Calu3 (cell line): ENCODE results near the gene BTF3. TPM values are rescaled to one million over a fixed set of nuclear protein-coding genes. Genes with fewer than 3 reads are reported as not detected.

Source experiments
- BruUV-seq: library from RNA; stranded (reverse); fragments of 400-500 nt; replicated peaks from 2 replicates; lab custom pipeline; 2021; lab: Mats Ljungman, UMichigan
- CTCF ChIA-PET: fragments of 300-600 bp; sonication (Branson Sonifier 250); formaldehyde crosslinking; loops from one replicate; lab custom pipeline; 2022; ENCODE audit warnings: antibody characterized with exemption; lab: Charles Lee
- DNase-seq: peaks from one replicate; pipeline ENCODE4 v3.0.0; 2022
- H3K27ac Mint-ChIP-seq: one replicate; pipeline ENCODE4 v1.8.0; 2022; ENCODE audit warnings: mixed read lengths; ENCODE audit not compliant: unreplicated experiment
- H3K27me3 Mint-ChIP-seq: one replicate; pipeline ENCODE4 v1.8.0; 2022; ENCODE audit warnings: mixed read lengths; ENCODE audit not compliant: unreplicated experiment
- H3K36me3 Mint-ChIP-seq: one replicate; pipeline ENCODE4 v1.8.0; 2022; ENCODE audit warnings: mild to moderate bottlenecking, moderate library complexity, mixed read lengths; ENCODE audit not compliant: insufficient read depth, unreplicated experiment
- H3K4me1 Mint-ChIP-seq: one replicate; pipeline ENCODE4 v1.8.0; 2022; ENCODE audit warnings: mild to moderate bottlenecking, low read depth, mixed read lengths; ENCODE audit not compliant: unreplicated experiment
- H3K4me3 Mint-ChIP-seq: one replicate; pipeline ENCODE4 v1.8.0; 2022; ENCODE audit warnings: mild to moderate bottlenecking, low read depth, moderate library complexity, mixed read lengths; ENCODE audit not compliant: unreplicated experiment
- H3K9me3 Mint-ChIP-seq: one replicate; pipeline ENCODE4 v1.8.0; 2022; ENCODE audit warnings: low read depth, mixed read lengths; ENCODE audit not compliant: unreplicated experiment
- intact Hi-C: fragments of 100-400 bp; cut with micrococcal nuclease; formaldehyde crosslinking; loops from one replicate; pipeline ENCODE4 v1.10.0; 2022; ENCODE audit not compliant: unreplicated experiment
- total RNA-seq: library from RNA; stranded (reverse); gene quantifications from 2 replicates; pipeline ENCODE4 v1.2.3, GENCODE V29; 2022
- TF ChIP-seq, protein P1 (sequence below): fragments of 200-600 bp; IDR thresholded peaks from one replicate; pipeline ENCODE4 v1.8.0; 2022; ENCODE audit warnings: antibody characterized with exemption; ENCODE audit not compliant: unreplicated experiment

Gene BTF3
- total RNA-seq, 1 experiment from 2014 or later, result 872 TPM

DNA sequence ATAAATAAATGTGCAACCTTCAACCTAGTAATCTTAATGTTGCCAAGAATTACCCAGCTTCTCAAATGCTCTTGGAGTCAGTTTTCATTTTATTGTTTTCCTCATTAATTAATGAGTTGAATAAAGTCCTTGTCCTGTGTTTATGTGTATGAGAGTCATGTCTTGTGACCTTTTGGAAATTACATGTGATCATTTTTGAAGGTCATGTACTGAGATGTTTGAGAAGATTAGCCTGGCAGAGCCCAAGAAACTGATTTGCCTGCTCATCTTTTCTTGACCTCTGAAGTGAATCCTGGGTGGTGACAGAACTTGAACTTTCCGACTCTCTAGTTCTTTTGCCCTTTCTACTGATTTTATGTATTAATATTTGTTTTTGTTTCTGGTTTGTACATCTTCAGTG is 51.8 kb downstream of the BTF3 start:
- H3K4me3 Mint-ChIP-seq, result no peak overlapping the region
- TF ChIP-seq, protein P1, sequence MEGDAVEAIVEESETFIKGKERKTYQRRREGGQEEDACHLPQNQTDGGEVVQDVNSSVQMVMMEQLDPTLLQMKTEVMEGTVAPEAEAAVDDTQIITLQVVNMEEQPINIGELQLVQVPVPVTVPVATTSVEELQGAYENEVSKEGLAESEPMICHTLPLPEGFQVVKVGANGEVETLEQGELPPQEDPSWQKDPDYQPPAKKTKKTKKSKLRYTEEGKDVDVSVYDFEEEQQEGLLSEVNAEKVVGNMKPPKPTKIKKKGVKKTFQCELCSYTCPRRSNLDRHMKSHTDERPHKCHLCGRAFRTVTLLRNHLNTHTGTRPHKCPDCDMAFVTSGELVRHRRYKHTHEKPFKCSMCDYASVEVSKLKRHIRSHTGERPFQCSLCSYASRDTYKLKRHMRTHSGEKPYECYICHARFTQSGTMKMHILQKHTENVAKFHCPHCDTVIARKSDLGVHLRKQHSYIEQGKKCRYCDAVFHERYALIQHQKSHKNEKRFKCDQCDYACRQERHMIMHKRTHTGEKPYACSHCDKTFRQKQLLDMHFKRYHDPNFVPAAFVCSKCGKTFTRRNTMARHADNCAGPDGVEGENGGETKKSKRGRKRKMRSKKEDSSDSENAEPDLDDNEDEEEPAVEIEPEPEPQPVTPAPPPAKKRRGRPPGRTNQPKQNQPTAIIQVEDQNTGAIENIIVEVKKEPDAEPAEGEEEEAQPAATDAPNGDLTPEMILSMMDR, result no peak
- H3K27me3 Mint-ChIP-seq, result no peaks in the 10 kb centered on the region
- H3K9me3 Mint-ChIP-seq, result no peaks in the 10 kb centered on the region
- no peak for DNase-seq
- CTCF ChIA-PET, result no interaction called here
- intact Hi-C loops, result no loop called here
- no peak overlapping the region for H3K27ac Mint-ChIP-seq
- no TSS peak for BruUV-seq
- H3K4me1 Mint-ChIP-seq, result peaks cover 5% of the 10 kb centered on the region
- no peaks in the 10 kb centered on the region for H3K36me3 Mint-ChIP-seq

DNA sequence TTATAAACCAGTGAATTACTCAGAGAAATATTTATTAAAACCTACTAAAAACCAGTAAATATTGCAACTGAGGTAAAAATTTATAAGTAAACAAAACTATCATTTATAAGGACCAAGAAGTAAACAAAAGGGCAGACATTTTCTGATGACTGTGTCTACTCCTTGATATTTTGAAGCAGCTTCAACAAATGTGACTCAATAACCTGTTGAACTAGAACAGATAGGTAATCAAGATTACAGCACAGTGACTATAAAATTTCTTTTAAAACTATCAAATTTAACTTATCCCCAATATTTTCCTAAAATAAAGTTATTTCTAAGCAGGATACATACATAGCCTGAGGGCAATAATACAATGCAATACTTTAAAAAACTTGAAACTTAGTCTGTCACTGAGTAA is 54.4 kb downstream of the BTF3 start:
- no peak overlapping the region for H3K27ac Mint-ChIP-seq
- DNase-seq, result no peak
- H3K4me1 Mint-ChIP-seq, result no peaks in the 10 kb centered on the region
- no TSS peak for BruUV-seq
- intact Hi-C loops, result no loop called here
- TF ChIP-seq, protein P1, result no peak
- H3K4me3 Mint-ChIP-seq, result no peak overlapping the region
- H3K9me3 Mint-ChIP-seq, result no peaks in the 10 kb centered on the region
- CTCF ChIA-PET, result no interaction called here
- H3K27me3 Mint-ChIP-seq, result no peaks in the 10 kb centered on the region
- no peaks in the 10 kb centered on the region for H3K36me3 Mint-ChIP-seq

Other genes with a start within 250 kb of the BTF3 start
- 6.4 and 7.8 TPM in 2 replicates for gene FOXD1, start 49.7 kb upstream of the BTF3 start, total RNA-seq
- gene ANKRA2, start 67.2 kb downstream of the BTF3 start, total RNA-seq, result 24.4 and 26.5 TPM in 2 replicates
- gene UTP15, start 67.3 kb downstream of the BTF3 start, total RNA-seq, result 44.4 and 47.5 TPM in 2 replicates
- 79.3 and 92.0 TPM in 2 replicates for gene ARHGEF28, start 127.8 kb downstream of the BTF3 start, total RNA-seq